Kidney (tissue), 14 donors: ENCODE results near the gene NOC4L. TPM values are rescaled to one million over a fixed set of nuclear protein-coding genes. Genes with fewer than 3 reads are reported as not detected.

ENCODE experiments used
- DNase-seq, 5 donors: peaks; one replicate each; pipeline ENCODE4 v3.0.0-alpha.2; 2013 to 2020
- FAIRE-seq: peaks from 2 replicates; lab custom pipeline; 2012; peaks lifted over from hg19 to GRCh38; lab: Jason Lieb, UNC
- H3K27ac ChIP-seq, 2 donors: one replicate each; pipeline ENCODE4 v1.7.0; 2013; ENCODE audit warnings: low read depth in 2 of 2, low read length in 2 of 2, inconsistent platforms in 1 of 2
- H3K27me3 ChIP-seq: one replicate; pipeline ENCODE4 v1.7.1; 2013; ENCODE audit warnings: low read length, inconsistent platforms; ENCODE audit not compliant: control insufficient read depth, insufficient read depth
- H3K36me3 ChIP-seq, 3 donors: one replicate each; pipeline versions ENCODE4 v1.7.0 to v1.7.1; 2013; ENCODE audit warnings: low read length in 3 of 3, control low read depth in 1 of 3, inconsistent platforms in 1 of 3; ENCODE audit not compliant: insufficient read depth in 3 of 3, control insufficient read depth in 2 of 3
- H3K4me1 ChIP-seq, 3 donors: one replicate each; pipeline versions ENCODE4 v1.7.0 to v1.7.1; 2013; ENCODE audit warnings: low read length in 3 of 3, inconsistent platforms in 1 of 3, low read depth in 1 of 3; ENCODE audit not compliant: control insufficient read depth in 2 of 3, insufficient read depth in 2 of 3
- H3K4me3 ChIP-seq, 3 donors: one replicate each; pipeline versions ENCODE4 v1.7.0 to v1.8.1; 2013; ENCODE audit warnings: low read length in 3 of 3, control low read depth in 1 of 3, inconsistent platforms in 1 of 3
- H3K9ac ChIP-seq, 3 donors: one replicate each; pipeline versions ENCODE4 v1.7.0 to v1.7.1; 2013; ENCODE audit warnings: low read length in 3 of 3, control low read depth in 1 of 3, inconsistent platforms in 1 of 3
- H3K9me3 ChIP-seq, 3 donors: one replicate each; pipeline versions ENCODE4 v1.7.0 to v1.7.1; 2013; ENCODE audit warnings: low read length in 3 of 3, control low read depth in 1 of 3, inconsistent platforms in 1 of 3; ENCODE audit not compliant: control insufficient read depth in 2 of 3, insufficient read depth in 1 of 3
- intact Hi-C: fragments of 100-400 bp; cut with DNase I; formaldehyde crosslinking; loops from one replicate; pipeline ENCODE4 v1.11.1; 2022
- polyA plus RNA-seq: library from polyadenylated mRNA; stranded (reverse); fragments of 350-450 nt; fragmentation: Illumina TruSeq; extraction: RNeasy Lipid Tissue Mini Kit (QIAGEN cat#74804); gene quantifications from one replicate; pipeline ENCODE4 v1.2.3, GENCODE V29; 2014; ENCODE audit warnings: low read depth, low replicate concordance; ENCODE audit not compliant: insufficient read depth
- total RNA-seq: library from RNA; stranded (reverse); fragmentation: NEBNext Ultra II Directional; extraction: Animal tissue kit (Norgen Biotek cat#: 25700); gene quantifications from one replicate; pipeline ENCODE4 v1.2.1, GENCODE V29; 2021
- TF ChIP-seq, protein P1 (sequence below): IDR thresholded peaks from 3 replicates; pipeline ENCODE4 v1.5.1; 2012; ENCODE audit warnings: mild to moderate bottlenecking, moderate library complexity, borderline replicate concordance; ENCODE audit not compliant: insufficient read depth; ENCODE audit errors: extremely low read depth
- donor health status: control.
- donor health status: control.
- donor health status: control.
- donor health status: control.
- donor health status: control.
- donor health status: DM: yes; HTN: yes; CAD: no.
- donor health status: Normal renal cell carcinoma (clear cell type).

NOC4L gene
- total and polyA plus RNA-seq, 2 donors from 2014 or later: 20.0 to 22.3 TPM

GRCh38 chr12:132188916-132189325, 44.7 kb downstream of the NOC4L start:
- FAIRE-seq (no peak), DNase-seq (peak in 1 of 5 donors; percentile 74)
- TF ChIP-seq, protein P1, sequence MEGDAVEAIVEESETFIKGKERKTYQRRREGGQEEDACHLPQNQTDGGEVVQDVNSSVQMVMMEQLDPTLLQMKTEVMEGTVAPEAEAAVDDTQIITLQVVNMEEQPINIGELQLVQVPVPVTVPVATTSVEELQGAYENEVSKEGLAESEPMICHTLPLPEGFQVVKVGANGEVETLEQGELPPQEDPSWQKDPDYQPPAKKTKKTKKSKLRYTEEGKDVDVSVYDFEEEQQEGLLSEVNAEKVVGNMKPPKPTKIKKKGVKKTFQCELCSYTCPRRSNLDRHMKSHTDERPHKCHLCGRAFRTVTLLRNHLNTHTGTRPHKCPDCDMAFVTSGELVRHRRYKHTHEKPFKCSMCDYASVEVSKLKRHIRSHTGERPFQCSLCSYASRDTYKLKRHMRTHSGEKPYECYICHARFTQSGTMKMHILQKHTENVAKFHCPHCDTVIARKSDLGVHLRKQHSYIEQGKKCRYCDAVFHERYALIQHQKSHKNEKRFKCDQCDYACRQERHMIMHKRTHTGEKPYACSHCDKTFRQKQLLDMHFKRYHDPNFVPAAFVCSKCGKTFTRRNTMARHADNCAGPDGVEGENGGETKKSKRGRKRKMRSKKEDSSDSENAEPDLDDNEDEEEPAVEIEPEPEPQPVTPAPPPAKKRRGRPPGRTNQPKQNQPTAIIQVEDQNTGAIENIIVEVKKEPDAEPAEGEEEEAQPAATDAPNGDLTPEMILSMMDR: no peak
- H3K9ac ChIP-seq: peak overlapping the region in 1 of 3 donors; percentile 61
- peak overlapping the region; percentile 26 to 65 (median 49) for H3K4me3 ChIP-seq
- H3K9me3 ChIP-seq: peaks cover 0 to 6% (median under 1%) of the 10 kb centered on the region in 3 donors
- intact Hi-C loops: no loop called here
- peak overlapping the region in 1 of 2 donors; percentile 48 for H3K27ac ChIP-seq
- H3K27me3 ChIP-seq: no peaks in the 10 kb centered on the region
- H3K36me3 ChIP-seq: no peaks in the 10 kb centered on the region
- H3K4me1 ChIP-seq: peaks cover 0 to 8% (median 6%) of the 10 kb centered on the region in 3 donors

GRCh38 chr12:132189378-132190011, 45.2 kb downstream of the NOC4L start:
- Histone ChIP-seq H3K9ac (peak overlapping the region in 2 of 3 donors; percentile 15 to 61), H3K27ac (peak overlapping the region; percentile 22 to 48), H3K4me3 (peak overlapping the region; percentile 26 to 65 (median 49)), H3K36me3 (no peaks in the 10 kb centered on the region), H3K27me3 (no peaks in the 10 kb centered on the region), H3K4me1 (peaks cover 0 to 8% (median 6%) of the 10 kb centered on the region in 3 donors), H3K9me3 (peaks cover 0 to 9% (median 4%) of the 10 kb centered on the region in 3 donors)
- DNase-seq (peak; percentile 81 to 97 (median 88)), FAIRE-seq (no peak)
- TF ChIP-seq, protein P1: peak; percentile 2
- intact Hi-C loops: no loop called here

GRCh38 chr12:132190012-132190755, 45.9 kb downstream of the NOC4L start:
- H3K9me3 ChIP-seq: peaks cover 0 to 8% (median 4%) of the 10 kb centered on the region in 3 donors
- DNase-seq: no peak
- no peaks in the 10 kb centered on the region for H3K27me3 ChIP-seq
- intact Hi-C loops: no loop called here
- H3K9ac ChIP-seq: peak overlapping the region in 1 of 3 donors; percentile 58
- H3K36me3 ChIP-seq: no peaks in the 10 kb centered on the region
- TF ChIP-seq, protein P1: no peak
- FAIRE-seq: no peak
- H3K27ac ChIP-seq: peak overlapping the region in 1 of 2 donors; percentile 22
- peaks cover 0 to 8% (median 6%) of the 10 kb centered on the region in 3 donors for H3K4me1 ChIP-seq
- peak overlapping the region; percentile 20 to 65 (median 39) for H3K4me3 ChIP-seq
